Smooth muscle cell (in vitro differentiated cells): ENCODE data around the gene CNTN4. TPM values are rescaled to one million over a fixed set of nuclear protein-coding genes. Genes with fewer than 3 reads are reported as not detected.

Source experiments
- DNase-seq: peaks from one replicate; lab custom pipeline; 2025; ENCODE audit not compliant: unreplicated experiment; lab: John Stamatoyannopoulos, UW
- H2AFZ ChIP-seq: fragments of 200-600 bp; sonication (generic); 2 replicates; pipeline ENCODE4 v1.6.0; 2016; ENCODE audit warnings: antibody characterized with exemption, low read depth, mild to moderate bottlenecking
- H3F3A ChIP-seq: fragments of 200-600 bp; sonication (generic); 2 replicates; pipeline ENCODE4 v1.6.0; 2017; ENCODE audit warnings: antibody characterized with exemption, low read depth
- H3K27ac ChIP-seq: fragments of 200-600 bp; sonication (generic); 2 replicates; pipeline ENCODE4 v1.5.1; 2016; ENCODE audit warnings: low read depth, mild to moderate bottlenecking
- H3K27me3 ChIP-seq: fragments of 200-600 bp; sonication (generic); 2 replicates; pipeline ENCODE4 v1.6.1; 2016; ENCODE audit warnings: low read depth, mild to moderate bottlenecking
- H3K36me3 ChIP-seq: fragments of 200-600 bp; sonication (generic); 2 replicates; pipeline ENCODE4 v1.5.1; 2016; ENCODE audit warnings: low read depth
- H3K4me1 ChIP-seq: fragments of 200-600 bp; sonication (generic); 2 replicates; pipeline ENCODE4 v1.5.1; 2016; ENCODE audit warnings: low read depth
- H3K4me2 ChIP-seq: fragments of 200-600 bp; sonication (generic); 2 replicates; pipeline ENCODE4 v1.6.0; 2016; ENCODE audit warnings: mild to moderate bottlenecking
- H3K4me3 ChIP-seq: fragments of 200-600 bp; sonication (generic); 2 replicates; pipeline ENCODE4 v1.5.1; 2016; ENCODE audit warnings: mild to moderate bottlenecking
- H3K79me2 ChIP-seq: fragments of 200-600 bp; sonication (generic); 2 replicates; pipeline ENCODE4 v1.6.0; 2016; ENCODE audit warnings: low read depth, mild to moderate bottlenecking
- H3K9ac ChIP-seq: fragments of 200-600 bp; sonication (generic); 2 replicates; pipeline ENCODE4 v1.6.0; 2016; ENCODE audit warnings: low read depth
- H3K9me3 ChIP-seq: fragments of 200-600 bp; sonication (generic); replicated peaks from 2 replicates; pipeline ENCODE4 v1.5.1; 2016; ENCODE audit warnings: low read depth
- H4K20me1 ChIP-seq: fragments of 200-600 bp; sonication (generic); 2 replicates; pipeline ENCODE4 v1.6.0; 2016; ENCODE audit warnings: low read depth
- WGBS: methylation state at CpG from one replicate; pipeline ENCODE4 v1.1.7; 2016; ENCODE audit warnings: low lambda C conversion rate; 5-methylcytosine and 5-hydroxymethylcytosine counted together
- polyA plus RNA-seq: library from polyadenylated mRNA; unstranded; fragments of >200 nt; fragmentation: Nextera tagmentation; extraction: Ambion mirVana; gene quantifications from 2 replicates; pipeline ENCODE4 v1.2.1, GENCODE V29; 2016
- total RNA-seq: library from RNA; depleted of rRNA; stranded (reverse); fragments of >200 nt; gene quantifications from 2 replicates; pipeline ENCODE4 v1.2.3, GENCODE V29; 2014
- TF ChIP-seq, protein P1 (sequence below): fragments of 200-600 bp; sonication (generic); IDR thresholded peaks from 2 replicates; pipeline ENCODE4 v1.5.1; 2017; ENCODE audit warnings: borderline replicate concordance, mild to moderate bottlenecking, antibody characterized with exemption; ENCODE audit not compliant: insufficient read depth, poor library complexity, severe bottlenecking

The CNTN4 gene
- total and polyA plus RNA-seq, 2 experiments from 2014 or later = 12.1 to 15.8 TPM

DNA sequence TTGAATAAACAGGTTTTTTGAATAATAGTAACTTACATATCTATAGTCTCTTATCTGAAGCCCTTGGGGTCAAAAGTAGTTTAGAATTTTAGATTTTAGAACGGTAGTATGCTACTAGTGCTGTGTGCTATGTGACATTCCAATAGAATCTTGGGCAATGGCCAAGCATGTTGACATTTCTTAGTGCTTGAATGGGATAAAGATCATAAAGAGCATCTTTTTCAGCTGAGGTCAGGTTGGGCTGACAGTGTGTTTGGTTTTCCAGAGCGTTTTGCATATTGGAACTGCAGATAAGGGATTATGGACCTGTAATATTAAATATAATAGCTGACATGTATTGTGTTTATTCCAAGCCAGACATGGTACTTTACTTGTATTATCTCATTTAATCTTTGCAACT lies 32.1 kb downstream of the CNTN4 start:
- Histone ChIP-seq H3K4me1 (no peaks in the 10 kb centered on the region), H4K20me1 (no peaks in the 10 kb centered on the region), H3K36me3 (no peaks in the 10 kb centered on the region), H3K9me3 (no peaks in the 10 kb centered on the region), H3K9ac (no peak overlapping the region), H3K79me2 (no peaks in the 10 kb centered on the region), H2AFZ (no peak overlapping the region), H3K27ac (no peak overlapping the region), H3K27me3 (no peaks in the 10 kb centered on the region), H3K4me3 (no peak overlapping the region), H3F3A (no peaks in the 10 kb centered on the region), H3K4me2 (no peak overlapping the region)
- DNase-seq = no peak
- WGBS = 80% methylated on average over 2 of the region's 2 CpGs
- TF ChIP-seq, protein P1, sequence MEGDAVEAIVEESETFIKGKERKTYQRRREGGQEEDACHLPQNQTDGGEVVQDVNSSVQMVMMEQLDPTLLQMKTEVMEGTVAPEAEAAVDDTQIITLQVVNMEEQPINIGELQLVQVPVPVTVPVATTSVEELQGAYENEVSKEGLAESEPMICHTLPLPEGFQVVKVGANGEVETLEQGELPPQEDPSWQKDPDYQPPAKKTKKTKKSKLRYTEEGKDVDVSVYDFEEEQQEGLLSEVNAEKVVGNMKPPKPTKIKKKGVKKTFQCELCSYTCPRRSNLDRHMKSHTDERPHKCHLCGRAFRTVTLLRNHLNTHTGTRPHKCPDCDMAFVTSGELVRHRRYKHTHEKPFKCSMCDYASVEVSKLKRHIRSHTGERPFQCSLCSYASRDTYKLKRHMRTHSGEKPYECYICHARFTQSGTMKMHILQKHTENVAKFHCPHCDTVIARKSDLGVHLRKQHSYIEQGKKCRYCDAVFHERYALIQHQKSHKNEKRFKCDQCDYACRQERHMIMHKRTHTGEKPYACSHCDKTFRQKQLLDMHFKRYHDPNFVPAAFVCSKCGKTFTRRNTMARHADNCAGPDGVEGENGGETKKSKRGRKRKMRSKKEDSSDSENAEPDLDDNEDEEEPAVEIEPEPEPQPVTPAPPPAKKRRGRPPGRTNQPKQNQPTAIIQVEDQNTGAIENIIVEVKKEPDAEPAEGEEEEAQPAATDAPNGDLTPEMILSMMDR = no peak

DNA sequence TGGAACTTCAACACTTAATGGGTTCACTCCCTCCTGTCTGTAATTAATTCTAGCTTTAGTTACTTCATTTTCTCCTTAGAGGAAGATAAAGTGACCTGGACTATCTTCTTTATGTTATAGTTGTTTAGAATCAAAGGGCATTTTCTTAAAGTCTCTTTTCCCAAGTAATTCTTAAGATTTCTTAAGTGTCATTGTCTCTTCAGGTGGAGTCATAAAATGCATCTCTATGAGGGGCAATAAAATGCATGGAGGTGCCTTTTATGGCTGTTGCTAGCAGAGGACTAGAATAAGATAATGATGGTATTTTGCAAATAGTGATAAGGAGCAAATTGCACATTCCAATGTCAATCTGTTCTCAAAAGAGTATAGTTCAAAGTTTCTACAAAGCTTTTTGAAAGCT lies 34.5 kb downstream of the CNTN4 start:
- Histone ChIP-seq H2AFZ (no peak overlapping the region), H3K4me2 (no peak overlapping the region), H3K9me3 (no peaks in the 10 kb centered on the region), H4K20me1 (no peaks in the 10 kb centered on the region), H3K4me1 (no peaks in the 10 kb centered on the region), H3K9ac (no peak overlapping the region), H3K36me3 (no peaks in the 10 kb centered on the region), H3K27me3 (no peaks in the 10 kb centered on the region), H3K79me2 (no peaks in the 10 kb centered on the region), H3K4me3 (no peak overlapping the region), H3F3A (no peaks in the 10 kb centered on the region), H3K27ac (no peak overlapping the region)
- DNase-seq = no peak
- TF ChIP-seq, protein P1 = no peak

DNA sequence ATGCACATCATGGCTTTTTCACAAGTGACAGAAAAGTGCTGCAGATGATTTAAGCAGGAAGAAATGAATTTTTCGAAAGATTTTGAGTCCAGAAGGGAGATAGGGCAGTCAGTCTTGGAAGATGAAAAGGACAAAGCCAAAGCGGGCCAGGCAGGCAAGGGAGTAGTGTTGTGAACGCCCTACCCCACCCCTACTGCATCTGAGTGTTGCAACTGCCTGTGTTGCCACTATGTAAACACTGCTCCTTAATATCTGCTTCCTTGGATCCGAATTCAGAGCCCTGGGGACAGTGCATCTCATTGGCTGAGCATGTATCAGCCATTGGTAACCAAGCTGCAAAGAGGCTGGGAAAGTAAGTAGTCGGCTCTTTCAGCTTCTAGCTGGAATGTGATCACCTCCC lies 39.0 kb downstream of the CNTN4 start:
- Histone ChIP-seq H2AFZ (no peak overlapping the region), H3K79me2 (no peaks in the 10 kb centered on the region), H3K4me1 (no peaks in the 10 kb centered on the region), H4K20me1 (no peaks in the 10 kb centered on the region), H3K4me2 (no peak overlapping the region), H3K27me3 (no peaks in the 10 kb centered on the region), H3K9ac (no peak overlapping the region), H3F3A (no peaks in the 10 kb centered on the region), H3K27ac (no peak overlapping the region), H3K4me3 (no peak overlapping the region), H3K36me3 (no peaks in the 10 kb centered on the region), H3K9me3 (no peaks in the 10 kb centered on the region)
- TF ChIP-seq, protein P1 = no peak
- 85% methylated on average over 5 of the region's 5 CpGs for WGBS
- DNase-seq = no peak

DNA sequence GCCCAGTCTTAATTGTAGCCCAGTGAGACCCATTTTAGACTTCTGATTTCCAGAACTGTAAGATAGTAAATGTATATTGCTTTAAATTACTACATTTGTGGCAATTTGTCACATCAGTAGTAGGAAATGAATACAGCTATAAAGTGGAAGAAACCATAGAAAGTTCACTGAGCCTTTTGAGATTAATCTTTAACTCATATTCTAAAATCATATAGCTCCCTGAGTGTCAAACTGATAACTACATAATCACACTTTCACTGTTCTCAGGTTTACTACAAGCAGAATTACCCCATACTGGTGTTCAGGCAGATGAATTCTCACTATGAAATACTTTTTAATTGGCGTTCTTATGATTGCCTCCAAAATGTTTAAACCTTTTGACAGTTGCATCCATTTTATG lies 42.8 kb downstream of the CNTN4 start:
- Histone ChIP-seq H3K4me1 (no peaks in the 10 kb centered on the region), H3K9me3 (no peaks in the 10 kb centered on the region), H3K36me3 (no peaks in the 10 kb centered on the region), H3F3A (no peaks in the 10 kb centered on the region), H4K20me1 (no peaks in the 10 kb centered on the region), H3K4me2 (no peak overlapping the region), H3K4me3 (no peak overlapping the region), H2AFZ (no peak overlapping the region), H3K9ac (no peak overlapping the region), H3K27ac (no peak overlapping the region), H3K79me2 (no peaks in the 10 kb centered on the region), H3K27me3 (no peaks in the 10 kb centered on the region)
- no peak for DNase-seq
- 93% methylated on average over 1 of the region's 1 CpG for WGBS
- TF ChIP-seq, protein P1 = no peak
